ENCODE measurements around the gene AGAP1.

DNA sequence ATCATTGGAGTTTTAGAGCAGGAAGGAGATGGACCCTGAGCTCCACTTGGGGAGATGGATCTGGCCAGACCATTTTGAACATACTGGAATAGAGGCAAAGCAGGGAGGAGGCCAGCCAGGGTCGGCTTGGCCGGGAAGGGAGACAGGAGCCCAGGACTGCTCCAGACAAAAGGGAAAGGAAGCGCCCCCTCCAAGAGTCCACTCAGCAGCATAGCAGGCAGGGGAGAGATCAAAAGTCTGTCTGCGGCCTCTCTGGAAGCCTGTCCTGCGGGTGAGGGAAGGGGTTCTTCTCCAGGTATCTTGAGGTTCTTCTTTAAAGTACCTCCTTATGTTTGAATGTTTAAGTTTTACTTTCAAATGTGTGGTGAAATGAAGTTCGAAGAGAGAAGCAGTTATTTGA lies 548.2 kb downstream of the AGAP1 start:
- no peak for TF ChIP-seq EZH2 (IDR thresholded peaks at IDR 0.05; ENCODE audit: insufficient read depth, low read length)
- TF ChIP-seq, protein P1, sequence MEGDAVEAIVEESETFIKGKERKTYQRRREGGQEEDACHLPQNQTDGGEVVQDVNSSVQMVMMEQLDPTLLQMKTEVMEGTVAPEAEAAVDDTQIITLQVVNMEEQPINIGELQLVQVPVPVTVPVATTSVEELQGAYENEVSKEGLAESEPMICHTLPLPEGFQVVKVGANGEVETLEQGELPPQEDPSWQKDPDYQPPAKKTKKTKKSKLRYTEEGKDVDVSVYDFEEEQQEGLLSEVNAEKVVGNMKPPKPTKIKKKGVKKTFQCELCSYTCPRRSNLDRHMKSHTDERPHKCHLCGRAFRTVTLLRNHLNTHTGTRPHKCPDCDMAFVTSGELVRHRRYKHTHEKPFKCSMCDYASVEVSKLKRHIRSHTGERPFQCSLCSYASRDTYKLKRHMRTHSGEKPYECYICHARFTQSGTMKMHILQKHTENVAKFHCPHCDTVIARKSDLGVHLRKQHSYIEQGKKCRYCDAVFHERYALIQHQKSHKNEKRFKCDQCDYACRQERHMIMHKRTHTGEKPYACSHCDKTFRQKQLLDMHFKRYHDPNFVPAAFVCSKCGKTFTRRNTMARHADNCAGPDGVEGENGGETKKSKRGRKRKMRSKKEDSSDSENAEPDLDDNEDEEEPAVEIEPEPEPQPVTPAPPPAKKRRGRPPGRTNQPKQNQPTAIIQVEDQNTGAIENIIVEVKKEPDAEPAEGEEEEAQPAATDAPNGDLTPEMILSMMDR (IDR thresholded peaks at IDR 0.05; ENCODE audit: insufficient read depth, low read depth, low read length): no peak
